Gastrocnemius medialis (tissue), 4 donors: Measurements from ENCODE around the gene DUSP8. TPM values are rescaled to one million over a fixed set of nuclear protein-coding genes. Genes with fewer than 3 reads are reported as not detected.
"Not testable (repeated sequence)": the region's sequence is repeated elsewhere in the genome, so short reads cannot be mapped to it uniquely, and the experiment has no call there.

Experiments
- ATAC-seq, 2 donors: fragments of 150-250 bp; one replicate each; pipeline ENCODE4 v1.9.1; 2016
- DNase-seq, 2 donors: peaks; one replicate each; pipeline ENCODE4 v3.0.0-alpha.2; 2019
- H3K27ac ChIP-seq, 4 donors: fragments of 200-600 bp; sonication (generic); 1 replicate in 1 of 4; 2 replicates in 3 of 4; pipeline ENCODE4 v1.5.1; 2016 to 2018; ENCODE audit warnings: mild to moderate bottlenecking in 2 of 4, moderate library complexity in 1 of 4
- H3K27me3 ChIP-seq, 3 donors: fragments of 200-600 bp; sonication (generic) in 2 of 3; 1 replicate in 1 of 3; 2 replicates in 2 of 3; pipeline versions ENCODE4 v1.5.1 to v1.6.0; 2016 to 2019; ENCODE audit warnings: mild to moderate bottlenecking in 1 of 3, moderate library complexity in 1 of 3
- H3K36me3 ChIP-seq, 2 donors: fragments of 200-600 bp; sonication (generic) in 1 of 2; one replicate each; pipeline ENCODE4 v1.5.1; 2017 to 2018
- H3K4me1 ChIP-seq, 2 donors: fragments of 200-600 bp; sonication (generic) in 1 of 2; one replicate each; pipeline ENCODE4 v1.5.1; 2016 to 2017; ENCODE audit warnings: mild to moderate bottlenecking in 2 of 2
- H3K4me3 ChIP-seq, 4 donors: fragments of 200-600 bp; sonication (generic) in 3 of 4; 1 replicate in 1 of 4; 2 replicates in 3 of 4; pipeline ENCODE4 v1.5.1; 2016 to 2019; ENCODE audit warnings: mild to moderate bottlenecking in 2 of 4
- H3K9me3 ChIP-seq, 3 donors: fragments of 200-600 bp; sonication (generic) in 2 of 3; 1 replicate in 1 of 3; 2 replicates in 2 of 3; pipeline ENCODE4 v1.5.1; 2016 to 2019
- POLR2A ChIP-seq, 2 donors: fragments of 450-650 bp; IDR thresholded peaks; one replicate each; pipeline ENCODE4 v1.6.1; 2017; ENCODE audit warnings: antibody characterized with exemption in 2 of 2, mild to moderate bottlenecking in 2 of 2, moderate library complexity in 2 of 2
- in situ Hi-C, 4 donors: fragments of 200-750 bp; cut with MboI; loops; one replicate each; pipeline versions ENCODE4 v1.15.0 to v1.8.0; 2017; ENCODE audit warnings: low sequenced_read_pairs in 4 of 4
- intact Hi-C: fragments of 100-400 bp; cut with DNase I; formaldehyde crosslinking; loops from one replicate; pipeline ENCODE4 v1.15.1; 2023; ENCODE audit warnings: low total_unique reads
- total RNA-seq, 4 donors: library from RNA; depleted of rRNA; stranded (reverse); fragments of >200 nt; gene quantifications; one replicate each; pipeline versions ENCODE4 v1.1.0 to v1.2.3, GENCODE V29; 2016
- TF ChIP-seq, protein P1 (sequence below), 5 experiments: fragments of 450-650 bp in 3 of 5; fragments of 200-600 bp in 2 of 5; sonication (generic) in 2 of 5; IDR thresholded peaks in 4 of 5; conservative IDR thresholded peaks in 1 of 5; 1 replicate in 4 of 5; 2 replicates in 1 of 5; pipeline ENCODE4 v1.5.1; 2016 to 2019; ENCODE audit warnings: antibody characterized with exemption in 5 of 5, mild to moderate bottlenecking in 3 of 5, moderate library complexity in 3 of 5

DUSP8 gene
- total RNA-seq, 4 donors from 2014 or later, result 2.6 to 25.9 (median 6.3) TPM

DNA sequence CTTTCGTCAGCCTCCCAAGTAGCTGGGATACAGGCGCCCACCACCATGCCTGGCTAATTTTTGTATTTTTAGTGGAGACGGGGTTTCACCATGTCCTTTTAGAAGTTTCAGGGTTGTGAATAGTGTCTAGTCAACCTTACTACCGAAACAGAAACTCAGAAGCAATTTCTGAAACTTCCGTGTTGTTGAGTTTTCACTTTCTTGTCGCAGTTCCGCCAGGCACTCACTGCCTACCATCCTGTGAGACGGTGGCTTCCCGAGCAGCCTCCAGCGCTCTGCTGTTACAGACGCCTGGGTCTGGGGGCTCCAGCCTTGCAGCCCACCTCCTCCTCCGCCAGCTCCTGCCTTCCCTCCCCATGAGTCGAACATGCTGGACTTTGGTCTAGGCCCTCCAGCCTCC lies 33.9 kb upstream of the DUSP8 start:
- H3K27ac ChIP-seq, DNase-seq, H3K4me3 ChIP-seq, in situ Hi-C loops, H3K9me3 ChIP-seq, H3K4me1 ChIP-seq, intact Hi-C loops, ATAC-seq, H3K36me3 ChIP-seq, H3K27me3 ChIP-seq: not testable (repeated sequence)

DNA sequence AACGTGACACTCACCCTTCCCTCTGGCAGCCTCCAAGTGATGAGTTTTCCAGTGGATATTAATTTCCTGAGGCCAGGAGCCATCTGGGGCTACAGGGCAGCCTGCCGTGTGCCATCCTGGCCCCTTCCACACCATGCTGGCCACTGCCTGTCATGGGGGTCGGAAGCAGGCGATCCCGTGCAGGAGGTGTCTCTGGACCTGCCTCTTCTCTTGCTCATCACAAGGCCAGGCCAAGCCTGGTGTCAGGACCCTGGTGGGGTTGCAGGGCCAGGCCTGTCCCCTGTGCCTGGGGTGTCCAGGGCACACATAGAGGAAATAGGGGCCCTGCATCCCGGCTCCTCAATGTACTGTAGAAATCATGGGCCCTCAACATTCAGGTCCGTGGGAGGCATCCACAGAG lies 32.6 kb upstream of the DUSP8 start:
- in situ Hi-C loops, result no loop called here
- DNase-seq, result no peak
- Histone ChIP-seq H3K27me3 (peaks cover 0 to 6% (median 6%) of the 10 kb centered on the region in 3 donors), H3K27ac (no peak overlapping the region), H3K36me3 (no peaks in the 10 kb centered on the region), H3K4me1 (peaks cover 0 to 2% of the 10 kb centered on the region in 2 donors), H3K9me3 (no peaks in the 10 kb centered on the region), H3K4me3 (no peak overlapping the region)
- ATAC-seq, result no peak
- TF ChIP-seq, protein P1, sequence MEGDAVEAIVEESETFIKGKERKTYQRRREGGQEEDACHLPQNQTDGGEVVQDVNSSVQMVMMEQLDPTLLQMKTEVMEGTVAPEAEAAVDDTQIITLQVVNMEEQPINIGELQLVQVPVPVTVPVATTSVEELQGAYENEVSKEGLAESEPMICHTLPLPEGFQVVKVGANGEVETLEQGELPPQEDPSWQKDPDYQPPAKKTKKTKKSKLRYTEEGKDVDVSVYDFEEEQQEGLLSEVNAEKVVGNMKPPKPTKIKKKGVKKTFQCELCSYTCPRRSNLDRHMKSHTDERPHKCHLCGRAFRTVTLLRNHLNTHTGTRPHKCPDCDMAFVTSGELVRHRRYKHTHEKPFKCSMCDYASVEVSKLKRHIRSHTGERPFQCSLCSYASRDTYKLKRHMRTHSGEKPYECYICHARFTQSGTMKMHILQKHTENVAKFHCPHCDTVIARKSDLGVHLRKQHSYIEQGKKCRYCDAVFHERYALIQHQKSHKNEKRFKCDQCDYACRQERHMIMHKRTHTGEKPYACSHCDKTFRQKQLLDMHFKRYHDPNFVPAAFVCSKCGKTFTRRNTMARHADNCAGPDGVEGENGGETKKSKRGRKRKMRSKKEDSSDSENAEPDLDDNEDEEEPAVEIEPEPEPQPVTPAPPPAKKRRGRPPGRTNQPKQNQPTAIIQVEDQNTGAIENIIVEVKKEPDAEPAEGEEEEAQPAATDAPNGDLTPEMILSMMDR (IDR thresholded peaks at IDR 0.05 in 4 of 5, conservative IDR thresholded peaks at IDR 0.05 in 1 of 5), result no peak
- no peak for TF ChIP-seq POLR2A (IDR thresholded peaks at IDR 0.05)
- intact Hi-C loops, result no loop called here

DNA sequence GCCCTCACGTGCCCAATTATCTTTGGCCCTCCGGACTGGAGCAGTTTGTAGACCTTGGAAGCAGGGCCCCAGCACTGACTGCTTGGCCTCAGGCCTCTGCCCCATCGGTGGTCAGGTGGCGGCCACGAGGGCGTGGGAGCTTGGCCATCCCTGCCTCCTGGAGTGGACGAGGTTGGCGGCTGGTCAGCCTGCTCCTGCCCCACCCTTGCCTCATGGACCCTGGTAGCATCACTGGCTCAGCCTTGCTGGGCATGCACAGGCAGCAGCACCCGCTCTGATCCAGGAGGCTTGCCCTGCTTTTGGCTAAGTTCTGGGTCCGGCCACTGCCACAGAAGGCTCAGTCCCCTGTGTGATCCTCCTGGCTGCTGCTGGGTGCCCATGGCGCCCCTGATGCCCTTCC lies 32.1 kb upstream of the DUSP8 start:
- TF ChIP-seq, protein P1 (IDR thresholded peaks at IDR 0.05 in 4 of 5, conservative IDR thresholded peaks at IDR 0.05 in 1 of 5), result no peak
- no peak for TF ChIP-seq POLR2A (IDR thresholded peaks at IDR 0.05)
- no peak for ATAC-seq
- intact Hi-C loops, result no loop called here

GRCh38 chr11:1603629-1604028 lies 31.6 kb upstream of the DUSP8 start:
- Histone ChIP-seq H3K4me1 (peaks cover 0 to 2% of the 10 kb centered on the region in 2 donors), H3K27ac (no peak overlapping the region), H3K9me3 (no peaks in the 10 kb centered on the region), H3K27me3 (peaks cover 0 to 6% (median 6%) of the 10 kb centered on the region in 3 donors), H3K4me3 (no peak overlapping the region), H3K36me3 (no peaks in the 10 kb centered on the region)
- intact Hi-C loops (no loop called here), in situ Hi-C loops (no loop called here)
- ATAC-seq (no peak), DNase-seq (no peak)
- TF ChIP-seq POLR2A (IDR thresholded peaks at IDR 0.05), result no peak
- TF ChIP-seq, protein P1 (IDR thresholded peaks at IDR 0.05 in 4 of 5, conservative IDR thresholded peaks at IDR 0.05 in 1 of 5), result no peak

More for the DNA sequence above, 32.1 kb upstream of the DUSP8 start:
- Histone ChIP-seq H3K4me3 (no peak overlapping the region), H3K27me3 (peaks cover 0 to 6% (median 6%) of the 10 kb centered on the region in 3 donors), H3K4me1 (peaks cover 0 to 2% of the 10 kb centered on the region in 2 donors), H3K36me3 (no peaks in the 10 kb centered on the region), H3K27ac (no peak overlapping the region), H3K9me3 (no peaks in the 10 kb centered on the region)
- DNase-seq, result no peak
- in situ Hi-C loops, result no loop called here

DNA sequence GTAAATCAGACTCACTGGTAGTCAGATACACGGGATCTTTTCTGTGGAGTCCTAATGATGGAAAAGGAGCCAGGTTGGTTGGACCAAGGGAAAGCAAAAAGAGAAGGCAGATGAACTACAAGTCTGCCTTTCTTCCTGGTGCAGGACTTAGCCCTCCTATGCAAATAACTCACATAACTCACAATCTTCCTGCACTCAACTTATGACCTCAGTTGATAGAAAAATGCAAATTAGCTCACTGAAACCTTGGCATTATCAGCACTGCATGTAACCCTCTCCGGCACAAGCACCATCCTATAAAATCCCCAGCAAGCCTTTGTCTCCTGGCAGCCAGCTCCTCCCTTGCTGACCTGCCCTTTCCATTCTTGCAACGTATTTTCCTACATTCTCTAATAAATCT lies 29.6 kb upstream of the DUSP8 start:
- H3K9me3 ChIP-seq, H3K27me3 ChIP-seq, intact Hi-C loops, H3K4me1 ChIP-seq, H3K36me3 ChIP-seq, ATAC-seq, in situ Hi-C loops, DNase-seq, H3K4me3 ChIP-seq, H3K27ac ChIP-seq: not testable (repeated sequence)

DNA sequence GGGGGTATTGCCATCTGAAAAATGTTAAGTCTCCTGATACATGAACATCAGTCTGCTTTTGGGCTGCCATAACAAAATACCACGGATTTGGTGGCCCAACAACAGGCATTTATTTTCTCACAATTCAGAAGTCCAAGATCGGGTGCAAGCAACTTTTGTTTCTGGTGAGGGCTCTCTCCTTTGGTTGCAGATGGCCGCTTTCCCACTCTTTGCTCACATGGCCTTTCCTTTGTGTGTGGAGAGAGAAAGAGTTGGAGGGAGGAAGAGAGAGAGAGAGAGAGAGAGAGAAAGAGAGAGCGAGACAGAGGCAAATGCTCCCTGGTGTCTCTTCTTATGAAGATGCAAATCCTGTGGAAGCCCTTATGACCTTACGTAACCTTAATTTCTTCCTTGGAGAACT lies 28.6 kb upstream of the DUSP8 start:
- DNase-seq (no peak), ATAC-seq (no peak)
- Histone ChIP-seq H3K4me1 (no peaks in the 10 kb centered on the region), H3K27ac (no peak overlapping the region), H3K36me3 (no peaks in the 10 kb centered on the region), H3K4me3 (no peak overlapping the region), H3K27me3 (peaks cover 0 to 6% (median 3%) of the 10 kb centered on the region in 3 donors), H3K9me3 (no peaks in the 10 kb centered on the region)
- intact Hi-C loops, result no loop called here
- TF ChIP-seq POLR2A (IDR thresholded peaks at IDR 0.05), result no peak
- TF ChIP-seq, protein P1 (IDR thresholded peaks at IDR 0.05 in 4 of 5, conservative IDR thresholded peaks at IDR 0.05 in 1 of 5), result no peak
- in situ Hi-C loops, result no loop called here
